Kidney (tissue), 14 donors: Measurements from ENCODE around the gene PREP. TPM values are rescaled to one million over a fixed set of nuclear protein-coding genes. Genes with fewer than 3 reads are reported as not detected.

Experiments
- DNase-seq, 5 donors: peaks; one replicate each; pipeline ENCODE4 v3.0.0-alpha.2; 2013 to 2020
- FAIRE-seq: peaks from 2 replicates; lab custom pipeline; 2012; peaks lifted over from hg19 to GRCh38; lab: Jason Lieb, UNC
- H3K27ac ChIP-seq, 2 donors: one replicate each; pipeline ENCODE4 v1.7.0; 2013; ENCODE audit warnings: low read depth in 2 of 2, low read length in 2 of 2, inconsistent platforms in 1 of 2
- H3K27me3 ChIP-seq: one replicate; pipeline ENCODE4 v1.7.1; 2013; ENCODE audit warnings: low read length, inconsistent platforms; ENCODE audit not compliant: control insufficient read depth, insufficient read depth
- H3K36me3 ChIP-seq, 3 donors: one replicate each; pipeline versions ENCODE4 v1.7.0 to v1.7.1; 2013; ENCODE audit warnings: low read length in 3 of 3, control low read depth in 1 of 3, inconsistent platforms in 1 of 3; ENCODE audit not compliant: insufficient read depth in 3 of 3, control insufficient read depth in 2 of 3
- H3K4me1 ChIP-seq, 3 donors: one replicate each; pipeline versions ENCODE4 v1.7.0 to v1.7.1; 2013; ENCODE audit warnings: low read length in 3 of 3, inconsistent platforms in 1 of 3, low read depth in 1 of 3; ENCODE audit not compliant: control insufficient read depth in 2 of 3, insufficient read depth in 2 of 3
- H3K4me3 ChIP-seq, 3 donors: one replicate each; pipeline versions ENCODE4 v1.7.0 to v1.8.1; 2013; ENCODE audit warnings: low read length in 3 of 3, control low read depth in 1 of 3, inconsistent platforms in 1 of 3
- H3K9ac ChIP-seq, 3 donors: one replicate each; pipeline versions ENCODE4 v1.7.0 to v1.7.1; 2013; ENCODE audit warnings: low read length in 3 of 3, control low read depth in 1 of 3, inconsistent platforms in 1 of 3
- H3K9me3 ChIP-seq, 3 donors: one replicate each; pipeline versions ENCODE4 v1.7.0 to v1.7.1; 2013; ENCODE audit warnings: low read length in 3 of 3, control low read depth in 1 of 3, inconsistent platforms in 1 of 3; ENCODE audit not compliant: control insufficient read depth in 2 of 3, insufficient read depth in 1 of 3
- CTCF ChIP-seq: IDR thresholded peaks from 3 replicates; pipeline ENCODE4 v1.5.1; 2012; ENCODE audit warnings: mild to moderate bottlenecking, moderate library complexity, borderline replicate concordance; ENCODE audit not compliant: insufficient read depth; ENCODE audit errors: extremely low read depth
- intact Hi-C: fragments of 100-400 bp; cut with DNase I; formaldehyde crosslinking; loops from one replicate; pipeline ENCODE4 v1.11.1; 2022
- polyA plus RNA-seq: library from polyadenylated mRNA; stranded (reverse); fragments of 350-450 nt; fragmentation: Illumina TruSeq; extraction: RNeasy Lipid Tissue Mini Kit (QIAGEN cat#74804); gene quantifications from one replicate; pipeline ENCODE4 v1.2.3, GENCODE V29; 2014; ENCODE audit warnings: low read depth, low replicate concordance; ENCODE audit not compliant: insufficient read depth
- total RNA-seq: library from RNA; stranded (reverse); fragmentation: NEBNext Ultra II Directional; extraction: Animal tissue kit (Norgen Biotek cat#: 25700); gene quantifications from one replicate; pipeline ENCODE4 v1.2.1, GENCODE V29; 2021
- donor health status: control.
- donor health status: control.
- donor health status: control.
- donor health status: control.
- donor health status: control.
- donor health status: DM: yes; HTN: yes; CAD: no.
- donor health status: Normal renal cell carcinoma (clear cell type).

PREP gene
- total and polyA plus RNA-seq, 2 donors from 2014 or later: 13.4 to 20.1 TPM

GRCh38 chr6:105330364-105330763, 72.5 kb downstream of the PREP start:
- intact Hi-C loops: no loop called here
- Histone ChIP-seq H3K27ac (no peak overlapping the region), H3K4me1 (peaks cover 0 to 5% (median 3%) of the 10 kb centered on the region in 3 donors), H3K9me3 (no peaks in the 10 kb centered on the region), H3K9ac (no peak overlapping the region), H3K4me3 (no peak overlapping the region), H3K27me3 (no peaks in the 10 kb centered on the region), H3K36me3 (peaks cover 3 to 10% (median 8%) of the 10 kb centered on the region in 3 donors)
- no peak for FAIRE-seq
- TF ChIP-seq CTCF: no peak
- no peak for DNase-seq

- FAIRE-seq (no peak), DNase-seq (no peak)
- intact Hi-C loops: no loop called here
- H3K27ac ChIP-seq: peak overlapping the region in 1 of 2 donors; percentile 57
- peaks cover 0 to 9% (median 9%) of the 10 kb centered on the region in 3 donors for H3K36me3 ChIP-seq
- no peak for TF ChIP-seq CTCF
- peaks cover 0 to 5% (median 3%) of the 10 kb centered on the region in 3 donors for H3K4me1 ChIP-seq
- H3K9ac ChIP-seq: no peak overlapping the region
- no peaks in the 10 kb centered on the region for H3K27me3 ChIP-seq
- no peak overlapping the region for H3K4me3 ChIP-seq
- H3K9me3 ChIP-seq: no peaks in the 10 kb centered on the region
Observed at GRCh38 chr6:105326833-105327770, 75.8 kb downstream of the PREP start.

GRCh38 chr6:105326216-105326615, 76.7 kb downstream of the PREP start:
- Histone ChIP-seq H3K9ac (no peak overlapping the region), H3K27ac (peak overlapping the region in 1 of 2 donors; percentile 57), H3K9me3 (no peaks in the 10 kb centered on the region), H3K4me3 (no peak overlapping the region), H3K4me1 (peaks cover 0 to 5% (median 3%) of the 10 kb centered on the region in 3 donors), H3K36me3 (peaks cover 0 to 12% (median 8%) of the 10 kb centered on the region in 3 donors), H3K27me3 (no peaks in the 10 kb centered on the region)
- no peak for TF ChIP-seq CTCF
- intact Hi-C loops: no loop called here
- DNase-seq (peak in 3 of 5 donors; percentile 30 to 52 (median 51)), FAIRE-seq (no peak)
